GM12892 (cell line): ENCODE measurements around the gene CELF2.

Experiments used
- POLR2A ChIP-seq: IDR thresholded peaks from 2 replicates; pipeline ENCODE4 v1.6.1; 2011; ENCODE audit warnings: low read depth, low read length, control low read depth
- TAF1 ChIP-seq: IDR thresholded peaks from 2 replicates; pipeline ENCODE4 v1.6.1; 2011; ENCODE audit warnings: low read depth, mild to moderate bottlenecking, control low read depth, low read length, borderline replicate concordance

DNA sequence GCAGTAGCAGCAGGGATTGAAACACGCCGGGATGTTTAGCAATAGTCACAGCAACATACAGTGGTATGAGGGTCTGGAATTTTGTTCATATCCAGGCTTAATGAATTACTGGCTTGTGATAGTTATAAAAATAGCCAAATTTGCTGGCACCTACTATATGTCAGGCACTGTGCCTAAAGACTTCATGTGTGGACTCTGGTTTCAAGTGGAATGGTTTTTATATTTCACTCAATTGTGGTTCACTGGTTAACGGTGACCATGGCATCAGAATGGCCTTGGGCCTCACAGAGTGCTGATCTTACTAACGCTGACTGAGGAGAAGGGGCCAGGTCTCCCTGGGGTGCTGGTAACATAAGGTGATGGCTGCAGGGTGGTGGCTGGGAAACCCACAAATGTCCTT, 55.7 kb downstream of the CELF2 start:
- TF ChIP-seq POLR2A (no peak), TAF1 (no peak)
